ENCODE data around the gene C1QTNF9.

DNA sequence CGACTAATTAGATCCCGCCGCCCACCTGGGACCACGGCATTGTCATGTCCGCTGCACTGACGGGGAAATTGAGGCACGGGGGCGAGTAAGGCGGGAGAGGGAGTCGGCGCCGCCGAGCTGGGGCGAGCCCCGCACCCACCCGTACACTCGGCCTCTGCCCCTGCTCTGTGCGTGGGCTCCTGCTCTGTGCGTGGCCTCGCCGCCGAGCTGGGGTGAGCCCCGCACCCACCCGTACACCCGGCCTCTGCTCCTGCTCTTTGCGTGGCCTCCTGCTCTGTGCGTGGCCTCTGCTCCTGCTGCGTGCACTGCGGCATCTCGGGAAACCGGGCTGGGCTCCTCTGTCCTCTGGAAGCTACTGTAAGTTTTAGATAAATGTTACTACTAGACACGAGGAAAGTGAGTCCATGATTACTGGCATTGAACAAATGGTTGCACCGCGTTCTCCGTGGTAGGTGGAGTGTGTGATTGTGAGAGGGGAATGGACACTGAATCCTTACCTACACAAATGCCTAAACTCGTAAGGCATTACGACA lies 826 bp upstream of the C1QTNF9 start:
- TF ChIP-seq, protein P1, sequence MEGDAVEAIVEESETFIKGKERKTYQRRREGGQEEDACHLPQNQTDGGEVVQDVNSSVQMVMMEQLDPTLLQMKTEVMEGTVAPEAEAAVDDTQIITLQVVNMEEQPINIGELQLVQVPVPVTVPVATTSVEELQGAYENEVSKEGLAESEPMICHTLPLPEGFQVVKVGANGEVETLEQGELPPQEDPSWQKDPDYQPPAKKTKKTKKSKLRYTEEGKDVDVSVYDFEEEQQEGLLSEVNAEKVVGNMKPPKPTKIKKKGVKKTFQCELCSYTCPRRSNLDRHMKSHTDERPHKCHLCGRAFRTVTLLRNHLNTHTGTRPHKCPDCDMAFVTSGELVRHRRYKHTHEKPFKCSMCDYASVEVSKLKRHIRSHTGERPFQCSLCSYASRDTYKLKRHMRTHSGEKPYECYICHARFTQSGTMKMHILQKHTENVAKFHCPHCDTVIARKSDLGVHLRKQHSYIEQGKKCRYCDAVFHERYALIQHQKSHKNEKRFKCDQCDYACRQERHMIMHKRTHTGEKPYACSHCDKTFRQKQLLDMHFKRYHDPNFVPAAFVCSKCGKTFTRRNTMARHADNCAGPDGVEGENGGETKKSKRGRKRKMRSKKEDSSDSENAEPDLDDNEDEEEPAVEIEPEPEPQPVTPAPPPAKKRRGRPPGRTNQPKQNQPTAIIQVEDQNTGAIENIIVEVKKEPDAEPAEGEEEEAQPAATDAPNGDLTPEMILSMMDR (IDR thresholded peaks at IDR 0.05) = no peak
- TF ChIP-seq POLR2A (IDR thresholded peaks at IDR 0.05) = no peak
